Posterior vena cava (tissue), 2 donors: ENCODE results near the gene RUSC2. TPM values are rescaled to one million over a fixed set of nuclear protein-coding genes. Genes with fewer than 3 reads are reported as not detected.
"Not testable (repeated sequence)": the region's sequence is repeated elsewhere in the genome, so short reads cannot be mapped to it uniquely, and the experiment has no call there.

Experiments used
- DNase-seq: peaks from one replicate; pipeline ENCODE4 v3.0.0-alpha.2; 2020; ENCODE audit warnings: low spot score
- intact Hi-C, 2 donors: fragments of 100-400 bp; cut with DNase I; formaldehyde crosslinking; loops; one replicate each; pipeline versions ENCODE4 v1.14.1 to v1.14.2; 2022 to 2023
- total RNA-seq, 2 donors: library from RNA; stranded (reverse); fragmentation: NEBNext Ultra II Directional; extraction: Animal tissue kit (Norgen Biotek cat#: 25700); gene quantifications; one replicate each; pipeline ENCODE4 v1.2.1, GENCODE V29; 2021
- donor health status: DM: yes; HTN: yes; CAD: no.
- donor health status: DM: yes; HTN: yes; CAD: no.

The RUSC2 gene
- total RNA-seq, 2 donors from 2014 or later: 53.5 to 64.2 TPM

DNA sequence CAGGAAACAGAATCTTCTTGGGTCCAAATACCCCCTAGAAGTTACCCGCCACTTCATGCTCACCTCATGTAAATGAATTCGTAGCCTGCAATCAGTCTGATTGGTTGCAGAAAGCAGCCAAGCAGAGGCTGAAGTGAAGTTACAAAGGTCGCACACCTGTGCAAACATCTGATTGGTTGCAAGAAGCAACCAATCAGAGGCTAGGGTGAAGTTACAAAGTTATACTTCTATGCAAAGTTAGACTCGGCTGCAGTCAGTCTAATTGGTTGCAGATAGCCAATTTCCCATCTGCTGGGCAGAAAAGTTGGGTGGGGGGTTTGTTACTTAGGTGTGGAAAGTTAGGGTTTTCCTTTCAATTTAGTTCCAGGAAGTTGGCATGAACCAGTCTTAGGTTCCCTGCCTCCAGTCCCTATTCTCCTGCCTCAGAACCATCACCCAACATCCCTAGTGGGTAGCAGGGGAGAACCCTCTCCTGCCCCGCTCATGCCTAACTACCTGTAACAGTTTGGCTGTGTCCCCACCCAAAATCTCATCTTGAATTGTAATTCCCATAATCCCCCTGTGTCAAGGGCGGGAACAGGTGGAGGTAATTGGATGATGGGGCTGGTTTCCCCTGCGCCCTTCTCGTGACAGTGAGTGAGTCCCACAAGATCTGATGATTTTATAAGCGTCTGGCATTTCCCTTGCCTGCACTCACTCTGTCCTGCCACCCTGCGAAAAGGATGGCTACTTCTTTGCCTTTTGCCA, 1.2 kb upstream of the RUSC2 start:
- no peak for DNase-seq
- intact Hi-C loops: loop anchor here in 1 of 2 donors (2.0 to 5.0 kb wide), 2 partner anchors 69 to 218 kb away; no protein-coding TSS in a partner anchor

DNA sequence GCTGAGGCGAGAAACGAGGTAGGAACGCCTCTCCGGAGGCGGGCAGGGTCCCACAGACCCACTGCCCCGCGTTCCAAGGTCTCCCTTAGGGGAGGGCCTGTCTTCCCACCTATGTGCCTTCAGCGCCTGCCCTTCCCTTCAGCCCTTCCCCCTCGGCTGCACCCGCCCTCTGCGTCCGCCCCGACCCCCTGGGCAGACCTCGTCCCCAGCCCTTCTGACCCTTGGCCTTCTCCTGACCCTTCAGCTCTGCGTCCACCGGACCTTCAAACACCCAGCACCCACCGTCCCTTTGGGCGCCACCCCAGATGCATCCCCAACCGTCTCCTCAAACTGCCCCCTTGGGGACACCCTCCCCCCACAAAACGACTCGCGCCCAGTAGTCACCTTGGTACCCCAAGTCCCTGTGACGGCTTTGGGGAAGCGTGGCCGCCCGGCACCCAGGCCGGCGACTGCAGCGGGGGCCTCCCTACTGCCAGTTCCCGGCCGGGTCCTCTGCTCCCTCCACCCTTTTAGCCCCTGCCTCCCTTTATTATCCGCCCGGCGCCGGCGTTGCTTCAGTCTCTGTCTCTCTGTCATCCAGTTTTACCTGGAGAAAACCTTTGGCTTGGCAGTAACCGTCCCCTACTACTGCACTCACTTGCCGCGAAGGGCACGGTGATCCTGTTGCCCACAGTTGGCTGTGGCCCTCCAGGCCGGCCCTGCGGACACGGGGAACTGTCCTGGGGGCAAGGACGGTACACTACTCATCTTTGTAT, 421 bp downstream of the RUSC2 start:
- intact Hi-C loops: loop anchor here in 1 of 2 donors (2.0 to 5.0 kb wide), 2 partner anchors 47 to 64 kb away; no protein-coding TSS in a partner anchor
- DNase-seq: peak; percentile 85

DNA sequence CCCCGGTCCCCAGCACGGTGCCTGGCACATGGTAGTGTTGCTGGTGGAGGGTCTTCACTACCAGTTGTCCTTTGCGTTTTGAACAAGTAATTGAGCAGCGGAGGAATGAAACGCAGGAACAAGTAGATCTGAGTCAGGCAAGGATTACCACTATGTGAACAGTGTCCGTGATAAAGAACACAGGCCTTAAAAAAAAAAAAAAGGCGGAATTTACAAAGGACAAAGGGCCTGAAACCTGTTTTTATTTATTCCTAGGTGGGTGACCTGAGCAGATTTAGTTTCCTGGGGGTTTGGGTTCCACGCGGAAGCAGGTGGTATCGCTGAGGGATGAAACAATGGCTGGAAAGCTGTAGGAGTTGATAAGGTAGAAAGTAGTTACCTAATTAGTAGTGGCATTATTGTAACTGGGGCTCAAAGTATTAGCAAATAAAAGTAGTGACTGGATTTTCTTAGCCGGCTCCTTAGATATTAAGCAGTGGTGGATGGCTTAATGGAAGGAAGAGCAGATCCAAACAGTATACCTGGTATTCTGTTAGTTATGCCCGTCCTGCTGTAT, 1.1 kb downstream of the RUSC2 start:
- intact Hi-C loops: loop anchor here in 1 of 2 donors (2.0 to 5.0 kb wide), 2 partner anchors 46 to 64 kb away; no protein-coding TSS in a partner anchor
- no peak for DNase-seq

DNA sequence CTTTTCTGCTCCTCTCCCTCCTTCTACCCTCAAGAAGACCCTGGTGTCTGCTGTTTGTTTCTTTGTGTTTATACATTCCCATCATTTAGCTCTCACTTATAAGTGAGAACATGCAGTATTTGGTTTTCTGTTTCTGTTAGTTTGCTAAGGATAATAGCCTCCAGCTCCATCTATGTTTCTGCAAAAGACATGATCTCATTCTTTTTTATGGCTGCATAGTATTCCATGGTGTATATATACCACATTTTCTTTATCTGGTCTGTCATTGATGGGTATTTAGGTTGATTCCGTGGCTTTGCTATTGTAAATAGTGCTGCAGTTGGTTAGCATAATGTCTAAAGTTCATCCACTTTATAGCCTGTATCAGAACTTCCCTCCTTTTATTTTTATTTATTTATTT, 3.2 kb downstream of the RUSC2 start:
- not testable (repeated sequence) for DNase-seq
- intact Hi-C loops: loop anchor here (1.0 to 5.0 kb wide), 2 partner anchors 44 to 47 kb away; no protein-coding TSS in a partner anchor

- intact Hi-C loops: no loop called here
- no peak for DNase-seq
Measured at GRCh38 chr9:35495984-35496383, 6.1 kb downstream of the RUSC2 start.

- intact Hi-C loops, DNase-seq: not testable (repeated sequence)
Measured at GRCh38 chr9:35498245-35498644, 8.3 kb downstream of the RUSC2 start.

- intact Hi-C loops: no loop called here
- DNase-seq: no peak
Measured at GRCh38 chr9:35499029-35499700, 9.3 kb downstream of the RUSC2 start.

DNA sequence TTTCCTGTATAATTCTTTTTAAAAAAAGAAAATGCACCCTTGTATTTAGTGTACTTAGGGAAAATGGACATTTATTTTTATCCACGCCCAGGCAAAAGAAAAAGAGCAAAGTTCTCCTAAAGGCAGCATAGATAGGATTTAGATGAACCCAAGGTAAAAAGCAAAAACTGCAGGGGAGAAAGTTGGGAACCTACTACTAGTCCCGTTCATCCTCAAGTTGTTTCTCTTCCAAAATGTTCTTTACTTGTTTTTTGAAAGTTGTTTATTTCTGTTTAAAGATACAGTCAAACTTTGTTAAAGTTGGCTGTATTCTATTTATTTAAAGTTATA, 9.8 kb downstream of the RUSC2 start:
- intact Hi-C loops: no loop called here

DNA sequence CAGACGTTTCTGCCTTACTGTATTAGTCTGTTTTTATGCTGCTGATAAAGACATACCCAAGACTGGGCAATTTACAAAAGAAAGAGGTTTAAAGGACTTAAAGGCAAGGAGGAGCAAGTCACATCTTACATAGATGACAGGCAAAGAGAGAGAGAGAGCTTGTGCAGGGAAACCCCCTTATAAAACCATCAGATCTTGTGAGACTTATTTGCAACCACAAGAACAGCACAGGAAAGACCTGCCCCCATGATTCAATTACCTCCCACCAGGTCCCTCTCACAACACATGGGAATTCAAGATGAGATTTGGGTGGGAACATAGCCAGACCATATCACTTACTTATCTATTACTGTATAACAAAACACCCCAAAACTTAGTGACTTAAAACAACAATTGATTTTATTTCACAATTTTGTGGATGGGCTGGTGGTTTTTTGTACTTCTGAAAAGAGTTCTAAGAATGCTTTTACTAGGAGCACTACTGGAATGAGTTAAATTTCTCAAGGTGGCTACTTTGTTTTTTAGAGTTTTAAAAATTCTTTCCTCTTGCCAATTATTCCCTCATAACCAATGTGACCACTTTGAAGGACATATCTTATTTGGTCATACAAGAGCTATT, 10.3 kb downstream of the RUSC2 start:
- intact Hi-C loops: no loop called here
- no peak for DNase-seq

More for the DNA sequence above, 9.8 kb downstream of the RUSC2 start:
- no peak for DNase-seq

DNA sequence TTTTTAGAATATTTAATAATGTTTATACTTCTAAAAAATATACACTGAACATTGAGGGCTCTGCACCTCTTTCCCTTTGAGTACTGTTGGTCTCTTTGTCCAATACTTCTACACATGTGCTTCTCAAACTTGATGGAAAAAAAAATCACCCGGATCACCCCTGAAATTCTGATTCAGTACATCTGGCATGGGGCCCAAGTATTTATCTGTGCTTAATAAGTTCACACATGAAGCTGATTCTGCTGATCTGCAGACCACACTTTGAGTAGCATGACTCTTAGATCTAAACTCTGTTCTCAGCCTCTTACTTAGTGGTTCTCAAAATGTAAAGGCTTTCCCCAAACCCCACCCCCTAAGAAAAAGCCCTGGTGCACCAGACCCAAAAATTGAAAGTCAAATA, 12.0 kb downstream of the RUSC2 start:
- DNase-seq: no peak
- intact Hi-C loops: no loop called here

- intact Hi-C loops: no loop called here
- DNase-seq: no peak
Measured at GRCh38 chr9:35506359-35506758, 16.4 kb downstream of the RUSC2 start.

- intact Hi-C loops: no loop called here
- DNase-seq: no peak
Measured at GRCh38 chr9:35508069-35508468, 18.2 kb downstream of the RUSC2 start.

GRCh38 chr9:35510383-35510753, 20.5 kb downstream of the RUSC2 start:
- no peak for DNase-seq
- intact Hi-C loops: no loop called here

- intact Hi-C loops: no loop called here
- DNase-seq: peak; percentile 95
Measured at GRCh38 chr9:35510754-35511428, 21.0 kb downstream of the RUSC2 start.

DNA sequence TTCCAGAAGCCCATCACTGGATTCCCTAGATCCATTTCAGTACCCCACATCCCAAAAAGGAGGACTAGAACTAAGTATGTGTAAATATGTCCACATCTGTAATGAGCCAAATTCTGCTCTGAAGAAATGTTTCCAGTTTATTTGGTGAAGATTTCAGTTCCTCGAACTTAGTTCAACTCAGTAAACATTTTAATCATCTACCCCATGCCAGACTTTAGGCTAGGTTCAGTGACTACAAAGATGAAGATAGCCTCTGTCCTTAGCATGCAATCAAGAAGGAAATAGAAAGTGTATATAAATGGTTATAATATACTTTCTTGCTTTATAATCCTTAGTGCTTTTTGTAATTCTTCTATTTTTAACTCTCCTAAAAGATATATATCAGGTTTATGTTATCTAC, 21.5 kb downstream of the RUSC2 start:
- no peak for DNase-seq
- intact Hi-C loops: no loop called here

GRCh38 chr9:35515766-35516165, 25.9 kb downstream of the RUSC2 start:
- intact Hi-C loops: no loop called here
- DNase-seq: no peak

GRCh38 chr9:35516479-35516878, 26.6 kb downstream of the RUSC2 start:
- DNase-seq: no peak

DNA sequence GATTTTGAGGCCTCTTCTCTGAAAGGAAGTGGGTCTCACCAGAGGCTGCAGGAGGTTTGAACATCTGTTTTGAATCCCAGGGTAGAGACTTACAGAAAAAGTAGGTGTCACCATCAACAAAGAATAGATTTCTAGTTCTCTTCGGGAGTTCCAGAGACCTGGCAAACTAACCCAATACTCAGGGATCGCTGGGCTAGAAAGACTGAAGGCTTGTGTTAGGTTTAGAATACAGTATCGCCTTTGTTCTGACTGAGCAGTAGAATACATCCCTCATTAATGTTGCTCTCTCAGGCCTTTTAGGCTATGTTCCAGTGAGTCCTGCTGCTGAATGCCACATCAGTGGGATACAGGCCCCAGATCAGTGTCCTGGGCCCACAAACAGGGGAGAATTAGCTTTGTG, 27.2 kb downstream of the RUSC2 start:
- DNase-seq: no peak
- intact Hi-C loops: no loop called here

More at GRCh38 chr9:35516479-35516878, 26.6 kb downstream of the RUSC2 start:
- intact Hi-C loops: no loop called here
